H7 (cell line): ENCODE measurements around the gene MCM8. TPM values are rescaled to one million over a fixed set of nuclear protein-coding genes. Genes with fewer than 3 reads are reported as not detected.
A peak's percentile ranks its signal among the peaks of the same experiment; 100 is the strongest.

Experiments used
- DNase-seq: peaks from one replicate; pipeline ENCODE4 v3.0.0; 2012
- H3K27me3 ChIP-seq: 2 replicates; pipeline ENCODE4 v1.6.0; 2011; ENCODE audit warnings: mild to moderate bottlenecking, low read length; ENCODE audit not compliant: control insufficient read depth, insufficient read depth
- H3K36me3 ChIP-seq: replicated peaks from 2 replicates; pipeline ENCODE4 v1.5.1; 2011; ENCODE audit warnings: low read length; ENCODE audit not compliant: control insufficient read depth, insufficient read depth
- H3K4me3 ChIP-seq: 2 replicates; pipeline ENCODE4 v1.5.1; 2011; ENCODE audit warnings: low read depth, mild to moderate bottlenecking, control low read depth, low read length, moderate library complexity; ENCODE audit not compliant: insufficient read depth
- total RNA-seq: library from RNA; depleted of rRNA; stranded (reverse); fragments of >200 nt; shearing (Covaris generic); gene quantifications from 2 replicates; pipeline ENCODE4 v1.2.3, GENCODE V29; 2014; rRNA removed

The MCM8 gene
- total RNA-seq = 26.8 and 32.5 TPM in 2 replicates

GRCh38 chr20:5950271-5951031 is at the start of gene MCM8, which contains the start of gene TRMT6:
Gene MCM8 (plus strand): TSS chr20:5950652. CDS start chr20:5952016, 1,364 bp downstream.
Gene TRMT6 (minus strand): TSS chr20:5950533. CDS start chr20:5950405, 128 bp downstream.
- peak; percentile 91 for DNase-seq
- H3K4me3 ChIP-seq = peak within 1 kb of the TSS; percentile 87
- peaks cover 19% of the 10 kb centered on the region for H3K36me3 ChIP-seq
- no peaks in the 10 kb centered on the region for H3K27me3 ChIP-seq

DNA sequence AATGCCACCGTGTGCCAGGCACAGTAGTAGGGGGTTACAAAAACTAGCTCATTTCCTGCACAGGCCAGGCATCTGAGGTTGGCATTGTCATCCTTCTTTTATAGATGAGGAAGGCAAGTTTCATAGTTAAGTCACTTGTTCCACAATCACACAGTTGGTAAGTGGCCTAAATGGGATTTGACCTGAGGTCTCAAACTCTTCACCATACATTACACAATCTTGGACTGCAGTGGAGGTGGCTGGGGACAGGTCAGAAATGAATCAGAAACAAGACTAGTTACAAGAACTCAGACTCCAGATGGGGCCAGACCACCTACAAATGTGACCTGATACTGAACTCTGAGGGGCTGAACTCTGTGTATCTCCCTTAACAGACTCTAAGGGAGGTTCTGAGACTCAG is 49.5 kb upstream of the MCM8 start:
- Histone ChIP-seq H3K4me3 (no peak overlapping the region), H3K36me3 (no peaks in the 10 kb centered on the region), H3K27me3 (no peaks in the 10 kb centered on the region)
- DNase-seq = no peak

DNA sequence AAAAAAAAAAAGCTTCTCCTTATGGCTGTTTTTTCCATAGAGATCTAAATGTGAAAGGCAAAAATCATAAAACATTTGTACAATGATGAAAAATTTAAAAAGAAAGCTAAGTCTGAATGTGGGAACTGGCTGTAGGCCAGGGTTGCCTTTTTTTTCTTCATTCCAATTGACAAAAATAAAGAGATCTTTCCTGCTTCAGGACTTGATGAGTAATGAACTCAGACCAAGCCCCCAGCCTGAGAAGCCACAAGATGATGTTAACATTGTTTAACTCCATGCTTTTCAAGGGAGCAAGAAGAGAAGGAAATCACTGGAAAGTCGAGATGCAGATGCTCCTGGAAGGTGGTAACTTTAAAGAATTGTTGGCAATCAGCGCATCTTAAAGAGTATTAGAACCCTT is 41.5 kb upstream of the MCM8 start:
- Histone ChIP-seq H3K36me3 (no peaks in the 10 kb centered on the region), H3K4me3 (no peak overlapping the region), H3K27me3 (peaks cover 6% of the 10 kb centered on the region)
- no peak for DNase-seq

GRCh38 chr20:5910186-5910585 is 40.3 kb upstream of the MCM8 start:
- DNase-seq = no peak
- Histone ChIP-seq H3K36me3 (no peaks in the 10 kb centered on the region), H3K27me3 (peaks cover 6% of the 10 kb centered on the region), H3K4me3 (no peak overlapping the region)

DNA sequence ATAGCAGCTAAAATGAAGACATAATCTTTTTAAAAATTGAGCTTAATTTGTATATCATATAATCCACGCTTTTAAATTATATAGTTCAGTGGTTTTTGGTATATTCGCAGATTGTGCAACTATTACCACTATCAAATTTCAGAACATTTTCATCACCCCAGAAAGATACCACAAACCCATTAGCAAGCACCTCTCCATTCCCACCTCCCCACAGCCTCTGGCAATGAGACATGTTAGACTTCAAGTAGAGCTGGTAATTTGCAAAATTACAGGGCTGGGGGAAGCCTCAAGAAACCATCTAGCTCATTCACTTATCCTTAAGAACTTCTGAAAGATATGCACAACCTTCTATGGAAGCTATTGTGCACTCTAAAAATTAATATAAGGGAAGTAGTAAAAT is 37.3 kb upstream of the MCM8 start:
- Histone ChIP-seq H3K4me3 (no peak overlapping the region), H3K36me3 (no peaks in the 10 kb centered on the region), H3K27me3 (peaks cover 6% of the 10 kb centered on the region)
- DNase-seq = no peak

DNA sequence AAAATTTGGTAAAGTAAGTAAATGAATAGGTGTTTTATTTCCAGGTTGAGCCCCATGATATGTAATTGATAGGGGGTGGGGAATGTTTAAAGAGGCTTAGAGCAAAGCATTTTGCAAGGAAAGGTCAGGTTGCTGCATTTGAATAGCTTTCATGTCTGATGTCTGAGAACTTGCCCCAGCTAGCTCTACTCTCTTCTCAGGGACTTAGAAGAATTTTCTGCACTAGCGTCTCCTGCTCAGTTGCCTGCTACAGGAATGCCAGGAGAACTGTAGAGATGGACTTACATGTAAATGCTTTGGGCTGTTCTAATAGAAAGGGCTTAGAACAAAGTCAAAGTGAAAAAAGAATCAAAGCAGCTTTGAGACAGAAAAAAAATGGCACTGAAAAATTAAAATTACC is 35.6 kb upstream of the MCM8 start:
- no peak for DNase-seq
- Histone ChIP-seq H3K36me3 (no peaks in the 10 kb centered on the region), H3K4me3 (no peak overlapping the region), H3K27me3 (peaks cover 6% of the 10 kb centered on the region)

- no peaks in the 10 kb centered on the region for H3K27me3 ChIP-seq
- no peak overlapping the region for H3K4me3 ChIP-seq
- H3K36me3 ChIP-seq = no peaks in the 10 kb centered on the region
- DNase-seq = no peak
Measured at GRCh38 chr20:5918856-5919625, 31.4 kb upstream of the MCM8 start.

GRCh38 chr20:5919626-5920544 is 30.6 kb upstream of the MCM8 start:
- H3K36me3 ChIP-seq = no peaks in the 10 kb centered on the region
- no peak for DNase-seq
- no peaks in the 10 kb centered on the region for H3K27me3 ChIP-seq
- no peak overlapping the region for H3K4me3 ChIP-seq

GRCh38 chr20:5920581-5920980 is 29.9 kb upstream of the MCM8 start:
- Histone ChIP-seq H3K27me3 (no peaks in the 10 kb centered on the region), H3K36me3 (no peaks in the 10 kb centered on the region), H3K4me3 (no peak overlapping the region)
- DNase-seq = no peak

DNA sequence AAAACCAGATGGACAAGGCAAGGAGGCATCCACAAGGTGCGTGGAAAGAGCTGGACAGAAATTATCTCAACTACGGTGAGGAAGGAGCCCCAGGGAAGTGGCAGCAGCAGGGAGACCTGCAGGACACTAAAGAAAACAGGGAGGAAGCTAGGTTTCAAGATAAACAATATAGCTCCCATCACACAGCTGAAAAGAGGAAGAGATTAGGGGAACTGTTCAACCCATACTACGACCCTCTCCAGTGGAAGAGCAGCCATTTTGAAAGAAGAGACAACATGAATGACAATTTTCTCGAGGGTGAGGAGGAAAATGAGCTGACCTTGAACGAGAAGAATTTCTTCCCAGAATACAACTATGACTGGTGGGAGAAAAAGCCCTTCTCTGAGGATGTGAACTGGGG is 27.0 kb upstream of the MCM8 start:
- no peaks in the 10 kb centered on the region for H3K36me3 ChIP-seq
- no peaks in the 10 kb centered on the region for H3K27me3 ChIP-seq
- no peak overlapping the region for H3K4me3 ChIP-seq
- no peak for DNase-seq

DNA sequence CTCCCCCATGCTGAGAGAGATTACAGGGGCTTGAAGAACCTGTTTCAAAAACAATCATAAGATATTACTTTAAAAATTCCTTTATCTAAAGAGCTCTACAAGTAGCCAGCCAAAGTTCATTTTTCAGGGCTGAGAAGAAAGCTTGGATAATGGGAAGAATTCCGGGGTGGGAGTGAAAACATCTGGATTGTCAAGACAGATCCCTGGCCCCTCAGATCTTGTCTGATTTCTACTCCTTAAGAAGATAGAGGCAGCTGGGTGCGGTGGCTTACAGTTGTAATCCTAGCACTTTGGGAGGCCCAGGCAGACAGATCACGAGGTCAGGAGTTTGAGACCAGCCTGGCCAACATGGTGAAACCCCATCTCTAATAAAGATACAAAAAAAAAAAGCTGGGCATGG is 24.9 kb upstream of the MCM8 start:
- no peaks in the 10 kb centered on the region for H3K36me3 ChIP-seq
- H3K4me3 ChIP-seq = no peak overlapping the region
- no peak for DNase-seq
- H3K27me3 ChIP-seq = no peaks in the 10 kb centered on the region

DNA sequence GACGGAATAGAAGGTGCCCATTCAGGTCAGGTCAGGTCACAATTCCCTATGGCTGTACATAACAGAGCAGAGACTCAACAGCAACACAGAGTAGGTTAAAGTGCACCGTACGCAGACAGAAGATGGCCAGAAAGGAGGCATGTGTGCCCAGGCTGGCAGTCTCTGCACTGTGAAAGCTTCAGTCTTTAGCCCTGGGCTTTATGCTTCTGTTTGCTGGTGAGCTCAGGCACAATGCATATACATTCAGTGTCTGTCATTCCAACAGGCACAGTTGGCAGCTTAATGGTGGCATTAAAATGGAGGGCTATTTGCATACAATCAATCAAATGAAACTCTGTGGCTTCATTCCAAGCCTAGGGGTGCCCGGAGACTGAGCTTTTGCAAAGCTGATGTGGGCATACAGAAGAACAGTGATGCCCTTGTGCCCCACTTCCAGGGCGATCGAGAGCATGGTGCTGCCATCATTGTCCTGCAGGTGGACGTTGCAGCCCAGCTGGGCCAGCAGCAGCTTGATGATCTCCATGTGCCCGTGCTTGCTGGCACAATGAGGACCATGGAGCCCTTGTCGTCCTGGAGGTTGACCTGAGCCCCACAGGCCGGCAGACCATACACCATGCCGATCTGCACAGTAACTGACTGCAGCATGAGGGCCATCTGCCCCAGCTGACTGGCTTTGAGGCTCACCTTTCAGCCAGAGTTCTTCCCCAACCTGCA is 22.5 kb upstream of the MCM8 start:
- no peak for DNase-seq
- Histone ChIP-seq H3K4me3 (no peak overlapping the region), H3K27me3 (no peaks in the 10 kb centered on the region), H3K36me3 (no peaks in the 10 kb centered on the region)

GRCh38 chr20:5928836-5929715 is 21.4 kb upstream of the MCM8 start:
- DNase-seq = no peak
- Histone ChIP-seq H3K27me3 (no peaks in the 10 kb centered on the region), H3K4me3 (no peak overlapping the region), H3K36me3 (no peaks in the 10 kb centered on the region)
